ENCODE measurements around the gene STX11.
A peak's percentile ranks its signal among the peaks of the same experiment; 100 is the strongest.
"Not testable (repeated sequence)": the region's sequence is repeated elsewhere in the genome, so short reads cannot be mapped to it uniquely, and the experiment has no call there.

The STX11 gene

DNA sequence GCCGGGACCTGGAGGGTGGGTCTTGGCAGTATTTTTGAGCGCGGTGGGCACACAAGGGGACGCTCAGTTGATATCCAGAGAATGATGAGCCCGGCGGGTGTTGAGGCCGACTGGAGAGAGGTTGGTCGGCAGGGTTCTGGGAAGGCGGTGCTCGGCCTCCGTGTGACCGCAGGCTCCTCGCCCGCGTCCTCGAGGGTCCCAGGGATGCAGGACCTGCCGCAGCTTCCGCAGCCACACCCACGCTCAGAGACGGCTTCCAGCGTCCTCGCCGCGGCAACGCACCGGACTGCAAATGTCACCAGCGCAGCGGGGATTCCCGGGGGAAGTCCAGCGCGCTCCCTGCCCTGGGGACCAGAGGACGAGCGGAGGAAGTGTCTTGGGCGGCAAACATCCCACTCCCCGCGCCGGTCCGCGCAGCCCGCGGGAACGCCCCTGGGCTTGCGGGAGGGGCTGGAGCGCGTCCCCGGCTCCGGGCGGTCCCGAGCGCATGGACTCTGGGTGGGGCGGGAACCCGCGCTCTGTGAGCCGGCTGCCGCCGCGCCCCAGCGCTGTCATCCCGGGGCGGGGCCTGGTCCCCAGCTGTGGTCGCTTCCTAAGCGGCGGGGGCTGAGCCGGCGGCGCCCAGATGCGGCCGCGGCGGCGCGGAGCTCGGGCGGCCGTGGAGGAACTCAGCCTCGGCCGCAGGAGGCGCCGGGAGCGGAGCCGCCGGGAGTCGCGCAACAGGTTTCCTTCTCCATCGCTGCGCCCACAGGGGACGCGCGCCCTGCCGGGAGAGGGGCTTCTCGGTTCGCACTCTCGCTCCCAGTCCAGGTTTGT is at the start of gene STX11:
Gene STX11 (plus strand): TSS at position 624 of the 816 bp plus-strand sequence. CDS start 36,111 bp downstream, outside the sequence.
- peak; percentile 17 for DNase-seq (ENCODE audit: low spot score)

DNA sequence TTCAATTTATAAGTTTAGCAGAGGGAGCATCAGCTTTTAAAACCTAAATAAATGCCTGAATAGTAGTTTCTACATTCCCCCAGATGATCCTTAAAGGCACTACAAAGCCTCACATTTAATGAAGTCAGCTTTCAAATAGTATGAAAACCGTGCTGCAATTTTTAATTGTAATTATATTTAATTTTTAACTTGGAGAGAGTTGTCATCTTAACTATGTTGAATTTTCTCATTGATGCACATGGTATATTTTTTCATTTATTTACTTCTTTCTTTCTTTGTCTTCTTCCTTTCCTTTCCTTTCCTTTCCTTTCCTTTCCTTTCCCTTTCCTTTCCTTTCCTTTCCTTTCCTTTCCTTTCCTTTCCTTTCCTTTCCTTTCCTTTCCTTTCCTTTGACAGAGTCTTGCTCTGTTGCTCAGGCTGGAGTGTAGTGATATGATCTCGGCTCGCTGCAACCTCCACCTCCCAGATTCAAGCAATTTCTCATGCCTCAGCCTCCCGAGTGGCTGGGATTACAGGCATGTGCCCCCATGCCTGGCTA is 47.2 kb upstream of the STX11 start:
- no peak for DNase-seq (ENCODE audit: low spot score)

DNA sequence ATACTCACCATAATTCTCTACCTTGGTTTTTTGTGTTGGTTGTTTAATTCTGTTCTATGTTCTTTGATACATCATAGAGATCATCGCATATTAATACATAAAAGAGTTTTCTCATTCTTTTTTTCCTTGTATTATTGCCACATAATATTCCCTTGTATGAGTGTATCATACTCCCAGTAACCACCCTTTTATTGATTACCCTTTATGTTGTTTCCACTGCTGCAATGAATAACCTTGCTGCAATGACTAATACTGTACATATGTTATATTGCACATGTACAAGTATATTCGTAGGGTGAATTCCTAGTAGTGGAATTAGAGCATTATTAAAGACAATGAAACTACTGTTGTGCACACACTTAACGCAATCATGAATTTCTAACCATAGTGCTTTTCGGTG is 45.8 kb upstream of the STX11 start:
- no peak for DNase-seq (ENCODE audit: low spot score)

DNA sequence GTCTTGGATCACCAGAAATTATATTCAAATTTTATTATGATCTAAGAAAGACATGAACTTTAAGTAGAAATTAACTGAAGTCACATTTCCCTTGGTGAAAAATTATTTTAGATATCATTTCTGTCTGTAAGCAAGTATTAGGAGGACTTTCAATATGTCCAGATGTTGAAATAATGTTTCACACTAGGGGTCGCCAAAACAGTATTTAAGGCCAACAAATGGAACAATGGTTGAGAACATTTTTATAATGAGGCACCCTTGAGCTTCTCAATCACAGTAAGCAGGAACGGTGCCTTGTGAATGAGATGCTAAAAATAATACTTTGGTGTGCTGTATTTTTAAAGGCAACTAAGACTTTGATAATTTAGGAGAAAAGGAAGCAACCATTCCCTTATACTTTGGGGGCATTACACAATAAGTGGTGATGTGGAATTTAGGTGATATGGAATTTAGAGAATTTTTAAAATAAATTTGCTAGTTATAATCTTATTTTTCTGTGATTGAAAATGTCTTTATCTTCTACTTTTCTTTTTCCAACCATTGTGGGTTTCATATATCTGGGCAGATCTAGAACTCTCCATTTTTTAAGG is 45.3 kb upstream of the STX11 start:
- peak; percentile 86 for DNase-seq (ENCODE audit: low spot score)

DNA sequence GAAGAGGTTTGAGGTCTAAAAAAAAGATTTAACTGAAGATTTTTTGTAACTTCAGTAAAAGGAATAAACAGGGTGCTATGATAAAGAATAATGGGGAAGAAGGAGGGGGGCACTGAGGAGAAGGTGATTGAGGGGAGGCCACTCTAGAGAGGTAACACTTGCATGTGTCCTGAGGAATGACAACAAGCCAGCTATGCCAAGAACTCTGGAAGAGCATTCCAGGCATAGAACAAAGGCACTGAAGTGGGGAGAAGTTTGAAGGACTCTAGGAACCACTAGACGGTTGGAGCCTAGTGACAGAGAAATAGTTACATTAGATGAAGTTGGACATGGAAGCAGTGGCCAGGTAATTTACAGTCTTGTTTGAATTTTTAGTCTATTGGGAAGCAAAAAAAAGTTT is 44.1 kb upstream of the STX11 start:
- no peak for DNase-seq (ENCODE audit: low spot score)

DNA sequence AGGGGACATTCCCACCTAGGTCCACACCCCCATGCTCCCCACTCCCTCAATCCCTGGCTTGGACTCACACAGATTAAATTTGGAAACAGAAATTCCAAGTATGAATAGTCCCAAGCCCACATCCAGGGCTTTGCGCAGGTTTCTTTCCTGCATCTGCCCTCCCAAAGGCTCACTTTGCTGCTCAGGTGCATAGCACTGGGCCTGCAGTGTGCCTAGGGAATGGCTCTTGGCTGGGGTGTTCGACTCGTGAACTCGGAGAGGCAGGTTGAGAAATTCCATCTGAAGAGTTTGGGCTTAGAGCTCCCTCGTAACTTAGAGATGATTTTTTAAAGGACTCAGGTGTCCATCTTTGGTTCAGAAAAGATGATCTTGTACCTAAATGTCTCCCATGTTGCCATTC is 40.1 kb upstream of the STX11 start:
- DNase-seq (ENCODE audit: low spot score): no peak

DNA sequence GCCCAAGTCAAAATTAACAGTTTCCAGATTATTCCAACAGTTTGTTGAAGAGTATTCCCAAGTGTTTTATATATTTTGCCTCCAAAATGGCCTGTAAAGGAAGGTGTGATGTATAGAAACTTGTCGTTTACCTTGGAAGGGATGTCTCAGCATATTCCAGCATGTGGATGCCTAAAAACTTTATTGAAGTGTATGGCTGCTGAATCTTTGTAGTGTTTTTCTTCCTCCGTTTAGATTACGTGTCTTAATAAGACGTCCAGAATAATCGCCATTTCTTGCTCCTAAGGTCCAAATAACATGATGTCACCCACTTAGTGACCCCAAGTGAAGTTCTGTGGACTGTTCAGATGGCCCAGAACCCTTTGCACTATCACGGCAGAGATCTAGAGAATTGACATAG is 37.0 kb upstream of the STX11 start:
- DNase-seq (ENCODE audit: low spot score): no peak

DNA sequence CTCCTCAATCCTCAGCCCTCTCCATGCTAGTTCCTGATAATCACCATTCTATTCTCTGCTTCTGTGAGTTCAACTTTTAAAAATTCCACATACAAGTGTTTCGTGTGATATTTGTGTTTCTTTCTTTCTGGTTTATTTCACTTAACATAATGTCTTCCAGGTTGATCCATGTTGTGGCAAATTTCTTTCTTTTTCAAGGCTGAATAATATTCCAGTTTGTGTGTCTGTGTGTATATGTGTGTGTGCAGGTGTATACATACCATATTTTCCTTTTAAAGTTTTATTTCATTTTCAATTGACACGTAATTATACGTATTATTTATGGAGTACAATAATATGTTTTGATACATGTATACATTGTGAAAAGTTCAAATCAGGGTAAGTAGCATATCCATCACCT is 35.1 kb upstream of the STX11 start:
- DNase-seq (ENCODE audit: low spot score): no peak

DNA sequence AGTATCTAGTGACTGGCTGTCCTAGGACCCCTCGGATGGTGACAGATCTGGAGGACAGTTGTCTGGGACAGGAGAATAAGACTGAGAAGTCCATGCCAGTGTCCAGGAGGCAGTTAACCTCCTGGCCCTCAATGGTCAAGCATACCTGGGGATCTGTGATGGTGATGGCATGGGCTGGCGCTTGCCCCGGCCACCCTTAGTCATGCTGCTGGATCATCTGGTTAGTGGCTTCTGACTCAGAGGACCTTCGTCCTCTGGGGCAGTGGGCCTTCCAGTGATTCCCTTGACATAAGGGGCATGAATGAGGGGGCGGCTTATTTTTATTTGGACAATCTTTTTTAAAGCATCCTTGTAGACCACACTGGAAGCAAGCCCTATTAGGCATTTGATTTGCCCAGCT is 30.9 kb upstream of the STX11 start:
- DNase-seq (ENCODE audit: low spot score): no peak

DNA sequence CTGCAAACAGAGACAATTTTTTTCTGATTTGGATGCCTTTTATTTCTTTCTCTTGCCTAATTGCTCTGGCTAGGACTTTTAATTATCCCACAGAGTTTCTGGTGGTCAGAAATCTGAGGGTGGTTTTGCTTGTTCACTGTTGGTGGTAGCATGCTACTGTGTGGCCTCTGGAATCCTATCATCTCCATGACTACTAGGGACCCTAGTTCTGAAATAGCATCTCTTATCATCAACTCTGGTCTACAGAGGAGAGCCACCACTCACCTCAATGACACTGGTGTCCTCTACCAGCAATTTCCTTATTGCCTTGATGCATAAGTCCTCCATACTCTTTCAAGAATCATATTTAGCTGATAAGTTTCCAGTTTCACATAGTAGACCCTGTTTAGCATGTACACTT is 27.5 kb upstream of the STX11 start:
- DNase-seq (ENCODE audit: low spot score): no peak

DNA sequence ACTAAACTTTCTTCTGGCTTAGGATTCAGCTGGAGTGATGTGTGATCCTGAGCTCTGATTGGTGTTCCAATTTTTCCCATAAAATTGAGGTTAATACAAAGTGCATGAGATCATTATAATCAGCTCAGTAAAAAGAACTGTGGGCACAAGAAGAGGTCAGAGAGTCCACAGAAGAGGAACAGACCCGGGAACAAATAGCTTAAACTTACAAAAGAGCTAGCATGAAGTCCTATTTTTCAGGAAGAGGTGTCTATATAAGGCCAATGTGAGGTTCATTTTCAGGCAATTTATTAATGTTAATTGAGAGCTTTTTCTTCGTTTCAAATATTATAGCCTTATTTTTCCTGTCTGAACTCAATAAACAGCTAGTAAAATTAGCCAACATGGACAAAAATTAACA is 26.9 kb upstream of the STX11 start:
- DNase-seq (ENCODE audit: low spot score): no peak

DNA sequence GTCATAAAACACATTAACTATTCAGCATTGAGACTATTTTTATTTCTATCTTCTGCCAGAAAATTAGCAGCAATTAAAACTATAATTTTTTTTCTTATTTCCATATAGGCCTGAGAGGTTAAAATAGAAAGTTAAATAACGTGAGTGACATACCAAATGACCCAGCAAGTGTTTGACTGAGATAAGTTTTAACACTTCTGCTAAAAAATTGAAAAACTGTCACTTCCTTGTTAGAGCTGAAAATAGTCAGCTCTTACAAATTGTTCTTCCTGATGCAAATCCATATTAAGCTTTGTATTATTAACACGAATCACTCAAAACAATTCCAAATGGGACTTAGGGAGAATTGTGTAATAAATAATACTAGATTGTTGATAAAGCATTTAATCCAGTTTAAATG is 26.5 kb upstream of the STX11 start:
- DNase-seq (ENCODE audit: low spot score): no peak

DNA sequence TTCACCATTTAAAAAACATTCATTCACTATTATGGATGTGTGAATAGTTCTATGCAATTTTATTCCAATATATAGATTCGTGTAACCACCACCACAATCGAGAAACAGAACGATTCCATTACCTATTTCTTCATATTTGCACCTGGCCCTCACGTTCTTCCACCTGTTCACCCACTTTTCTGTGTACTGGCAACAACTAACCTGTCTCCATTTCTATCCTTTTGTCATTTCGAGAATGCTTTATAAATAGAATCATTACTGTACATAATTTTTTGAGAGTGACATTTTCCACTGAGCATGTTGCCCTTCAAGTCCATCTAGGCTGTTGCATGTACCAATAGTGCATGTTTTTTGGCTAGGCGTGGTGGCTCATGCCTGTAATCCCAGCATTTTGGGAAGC is 23.2 kb upstream of the STX11 start:
- DNase-seq (ENCODE audit: low spot score): no peak

DNA sequence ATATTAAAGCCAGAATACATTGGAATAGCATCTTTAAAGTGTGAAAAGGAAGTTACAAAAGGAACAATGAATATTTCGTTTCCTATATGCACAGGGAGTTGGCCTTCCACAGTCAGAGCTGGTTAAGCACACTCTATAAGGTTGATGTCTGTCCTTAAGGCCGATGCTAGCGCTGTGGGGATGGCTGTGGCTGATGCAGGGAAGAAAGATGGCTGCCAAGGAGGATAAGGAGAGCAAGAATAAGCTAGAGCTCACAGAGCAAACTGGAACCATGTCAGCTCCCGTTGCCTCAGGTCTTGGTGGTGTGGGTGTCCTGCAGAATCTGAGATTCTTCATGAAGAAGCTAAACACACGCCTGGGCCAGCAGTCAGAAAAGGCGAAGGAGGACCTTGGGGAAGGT is 20.8 kb upstream of the STX11 start:
- DNase-seq (ENCODE audit: low spot score): no peak

DNA sequence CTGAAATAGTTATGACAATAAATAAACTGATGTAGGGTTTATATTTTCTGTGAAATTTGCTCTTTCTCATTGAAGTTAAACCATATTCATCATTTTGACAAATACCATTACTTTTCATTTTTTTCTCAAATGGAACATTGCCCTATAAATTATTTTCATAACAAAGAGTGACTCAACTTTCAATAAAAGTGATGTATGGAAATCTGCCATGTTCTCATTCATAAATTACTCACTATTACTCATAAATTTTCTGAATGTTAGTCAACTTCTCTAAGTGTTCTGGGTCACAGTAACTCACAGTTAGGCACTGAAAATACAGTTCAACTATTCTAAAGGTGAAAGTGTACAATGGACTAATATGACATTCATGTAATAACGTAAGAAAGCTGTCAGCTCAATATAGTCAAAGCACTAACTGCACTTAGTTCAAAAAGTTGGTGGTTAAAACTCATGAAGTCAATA is 19.0 kb upstream of the STX11 start:
- DNase-seq (ENCODE audit: low spot score): no peak

DNA sequence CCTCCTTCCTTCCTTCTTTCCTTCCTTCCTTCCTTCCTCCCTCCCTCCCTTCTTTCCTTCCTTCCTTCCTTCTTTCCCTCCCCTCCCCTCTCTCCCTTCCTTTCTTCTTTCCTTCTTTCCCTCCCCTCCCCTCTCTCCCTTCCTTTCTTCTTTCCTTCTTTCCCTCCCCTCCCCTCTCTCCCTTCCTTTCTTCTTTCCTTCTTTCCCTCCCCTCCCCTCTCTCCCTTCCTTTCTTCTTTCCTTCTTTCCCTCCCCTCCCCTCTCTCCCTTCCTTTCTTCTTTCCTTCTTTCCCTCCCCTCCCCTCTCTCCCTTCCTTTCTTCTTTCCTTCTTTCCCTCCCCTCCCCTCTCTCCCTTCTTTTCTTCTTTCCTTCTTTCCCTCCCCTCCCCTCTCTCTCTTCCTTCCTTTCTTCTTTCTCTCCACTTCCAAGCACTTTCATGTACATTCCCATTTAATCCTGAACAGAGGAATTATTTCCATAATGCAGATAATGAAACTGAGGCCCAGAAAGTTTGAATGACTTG is 18.1 kb upstream of the STX11 start:
- not testable (repeated sequence) for DNase-seq (ENCODE audit: low spot score)

DNA sequence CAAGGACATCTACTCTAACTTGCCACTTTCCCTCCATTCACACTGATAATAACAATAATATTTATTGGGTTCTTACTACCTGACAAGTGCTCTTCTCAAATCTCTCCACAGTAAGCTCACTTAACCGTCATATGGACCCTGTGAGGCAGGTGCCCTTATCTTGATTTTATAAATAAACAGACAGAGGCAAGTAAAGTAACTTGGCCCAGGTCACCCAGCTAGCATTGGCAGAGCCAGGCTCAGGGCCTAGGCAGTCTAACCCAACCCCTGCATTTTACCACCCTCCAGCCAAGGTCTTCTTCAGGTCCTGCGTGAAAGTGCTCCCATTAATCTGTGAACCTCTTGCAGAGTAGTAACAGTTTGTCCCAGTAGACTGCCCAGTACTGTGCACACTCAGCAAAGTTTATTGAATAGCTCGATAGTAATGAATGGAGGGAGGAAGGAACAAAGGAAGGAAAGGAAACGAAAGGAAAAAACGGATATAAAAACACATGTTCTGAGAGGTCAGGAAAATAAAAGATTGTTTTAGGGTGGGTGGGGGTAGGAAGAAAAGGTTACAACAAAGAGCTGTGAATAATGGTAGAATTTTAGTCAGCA is 17.0 kb upstream of the STX11 start:
- DNase-seq (ENCODE audit: low spot score): no peak

DNA sequence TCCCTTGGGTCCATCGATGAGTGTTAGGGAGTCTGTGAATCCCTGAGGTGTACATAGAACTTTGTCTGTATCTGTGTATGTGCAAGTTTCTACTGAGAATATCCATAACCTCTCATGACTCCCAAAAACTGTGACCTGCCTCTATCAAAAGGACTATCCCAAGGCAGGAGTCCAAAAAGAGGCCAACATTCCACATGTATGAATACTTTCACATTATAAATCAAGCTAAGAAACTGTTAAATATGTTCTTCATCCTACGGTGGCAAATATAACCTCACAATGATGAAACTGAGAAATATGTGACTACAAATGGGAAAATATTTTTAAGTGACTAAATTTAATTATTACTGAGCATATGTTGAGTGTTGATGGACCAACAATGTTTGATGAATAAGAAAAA is 16.1 kb upstream of the STX11 start:
- no peak for DNase-seq (ENCODE audit: low spot score)

DNA sequence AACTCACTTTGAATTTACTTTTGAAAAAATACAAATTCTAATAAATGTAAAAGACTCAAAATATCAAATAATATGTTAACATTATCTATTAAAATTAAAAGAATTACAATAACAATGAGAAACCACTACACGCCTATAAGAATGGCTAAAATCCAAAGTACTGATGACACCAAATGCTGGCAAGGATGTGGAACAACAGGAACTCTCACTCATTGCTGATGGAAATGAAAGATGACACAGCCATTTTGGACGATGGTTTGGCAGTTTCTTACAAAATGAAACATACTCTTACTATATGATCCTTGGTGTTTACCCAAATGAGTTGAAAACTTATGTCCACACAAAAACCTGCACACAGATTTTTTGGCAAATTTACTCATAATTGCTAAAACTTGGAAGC is 15.6 kb upstream of the STX11 start:
- no peak for DNase-seq (ENCODE audit: low spot score)

DNA sequence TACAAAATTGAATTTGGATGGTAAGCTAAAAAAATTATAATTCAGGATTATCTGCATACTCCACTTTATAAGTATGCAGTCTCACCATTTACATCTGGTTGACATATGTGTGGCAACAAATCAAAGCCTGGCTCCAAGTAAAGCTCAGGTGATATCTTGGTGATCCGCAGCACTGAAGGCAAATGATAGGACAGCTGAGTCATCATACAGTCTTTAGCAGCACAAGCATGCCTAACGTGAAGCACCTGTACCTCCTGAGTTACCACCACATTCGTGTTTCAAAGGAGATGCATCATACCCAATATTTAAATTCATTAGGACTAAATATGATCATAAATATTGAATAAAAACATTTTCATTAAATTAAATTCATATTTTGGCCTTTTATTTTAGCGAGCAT is 11.8 kb upstream of the STX11 start:
- DNase-seq (ENCODE audit: low spot score): no peak

DNA sequence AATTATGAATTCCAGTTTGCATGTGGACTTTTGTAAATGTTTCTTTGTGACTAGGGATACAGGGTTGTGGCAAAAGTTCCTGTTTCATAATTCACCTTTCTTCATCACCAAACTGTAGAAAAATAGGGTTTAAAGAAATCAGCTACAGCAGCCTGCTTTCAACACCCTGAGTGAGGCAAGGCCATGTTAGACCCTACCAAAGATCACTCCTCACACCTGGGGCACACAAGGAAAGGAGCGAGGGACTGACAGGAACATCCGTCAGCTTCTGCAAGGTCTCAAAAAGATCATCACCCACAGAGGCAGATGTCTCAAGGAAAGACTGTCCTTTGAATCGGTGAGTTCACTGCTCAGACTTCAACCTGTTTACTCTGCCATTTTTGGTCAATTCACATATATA is 10.5 kb upstream of the STX11 start:
- DNase-seq (ENCODE audit: low spot score): no peak

DNA sequence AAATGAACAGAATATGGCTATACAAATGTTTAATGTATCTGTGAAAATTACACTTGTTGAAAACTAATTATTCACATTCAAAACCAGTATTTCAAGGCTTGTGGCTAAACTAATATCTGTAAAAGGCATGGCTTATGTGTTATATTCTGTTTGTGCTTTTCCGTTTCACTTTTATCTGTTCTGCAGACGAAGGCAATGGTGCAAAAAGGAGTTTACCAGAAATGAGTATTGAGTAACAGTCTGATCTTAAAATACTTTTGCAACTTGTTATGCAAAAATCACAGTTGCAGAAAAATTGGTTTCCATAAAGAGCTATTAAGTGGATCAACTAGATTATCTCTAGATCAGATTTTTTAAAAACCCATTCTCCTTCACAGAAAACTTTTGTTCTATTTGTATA is 9.4 kb upstream of the STX11 start:
- no peak for DNase-seq (ENCODE audit: low spot score)

DNA sequence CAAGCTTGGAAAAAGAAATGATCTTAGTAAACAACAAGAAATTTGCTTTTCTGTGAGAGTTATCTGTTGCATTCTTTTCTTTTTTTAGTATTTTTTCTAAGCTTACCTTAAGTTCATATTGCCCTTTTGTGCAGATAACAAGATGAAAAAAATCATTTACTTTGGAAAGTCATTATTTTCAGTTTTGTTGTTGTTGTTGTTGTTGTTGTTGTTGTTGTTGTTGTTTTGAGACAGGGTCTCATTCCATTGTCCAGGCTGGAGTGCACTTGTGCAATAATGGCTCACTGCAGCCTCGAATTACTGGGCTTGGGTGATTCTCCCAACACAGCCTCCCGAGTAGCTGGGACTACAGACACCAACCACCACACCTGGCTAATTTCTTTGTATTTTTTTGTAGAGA is 8.8 kb upstream of the STX11 start:
- no peak for DNase-seq (ENCODE audit: low spot score)

All from pons (tissue), 1 donor.